Measurements from ENCODE around the gene NUP98. TPM values are rescaled to one million over a fixed set of nuclear protein-coding genes. Genes with fewer than 3 reads are reported as not detected.

The NUP98 gene
- total RNA-seq, 1 experiment from 2014 or later, result 98.4 TPM

DNA sequence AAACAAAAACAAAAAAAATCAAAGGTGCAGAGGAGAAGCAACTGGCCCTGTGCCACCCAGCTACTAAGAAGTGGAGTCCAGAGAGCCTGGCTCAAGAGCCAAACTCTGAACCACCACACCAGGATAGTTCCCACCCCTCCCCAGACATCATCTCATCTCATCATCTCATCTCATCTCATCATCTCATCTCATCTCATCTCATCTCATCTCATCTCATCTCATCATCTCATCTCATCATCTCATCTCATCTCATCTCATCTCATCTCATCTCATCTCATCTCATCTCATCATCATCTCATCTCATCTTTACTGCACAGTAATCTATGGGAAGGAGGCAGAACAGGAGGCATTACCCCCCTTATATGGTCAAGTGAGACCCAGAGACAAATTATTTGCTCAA is 134.5 kb downstream of the NUP98 start:
- TF ChIP-seq EGR1 (IDR thresholded peaks at IDR 0.05; ENCODE audit: low read depth) (no peak), CBX3 (IDR thresholded peaks at IDR 0.05; ENCODE audit: low read depth) (no peak), SP1 (IDR thresholded peaks at IDR 0.05; ENCODE audit: low read depth) (no peak)
- ChIA-PET CTCF (no interaction called here), POLR2A (no interaction called here), RAD21 (ENCODE audit: low non-redundant PET in 1 of 2, low total read pairs in 2 of 2, uncharacterized antibody in 2 of 2, unreplicated experiment in 2 of 2) (no interaction called here)
- Histone ChIP-seq H3K27ac (ENCODE audit: low read depth, low read length) (no peak overlapping the region), H3K9ac (ENCODE audit: low read length) (no peak overlapping the region), H4K20me1 (ENCODE audit: insufficient read depth) (no peaks in the 10 kb centered on the region), H3K79me2 (ENCODE audit: insufficient read depth, low read length) (no peaks in the 10 kb centered on the region), H3K36me3 (ENCODE audit: control insufficient read depth in 1 of 2, insufficient read depth in 2 of 2, low read length in 2 of 2) (no peaks in the 10 kb centered on the region; a peak in 1 of 4 replicates), H2AFZ (ENCODE audit: low read depth, low read length, poor library complexity, severe bottlenecking) (no peak overlapping the region), H3K9me2 (ENCODE audit: insufficient read depth) (no peaks in the 10 kb centered on the region), H3K4me1 (ENCODE audit: control insufficient read depth in 1 of 2, insufficient read depth in 2 of 2, low read length in 2 of 2) (no peaks in the 10 kb centered on the region), H3K4me2 (ENCODE audit: low read length) (no peak overlapping the region), H3K9me3 (ENCODE audit: control insufficient read depth in 1 of 2, insufficient read depth in 1 of 2, low read depth in 1 of 2, low read length in 2 of 2) (no peaks in the 10 kb centered on the region), H3K4me3 (replicated peaks in 1 of 2; ENCODE audit: low read depth in 1 of 2, low read length in 2 of 2) (no peak overlapping the region), H3K27me3 (ENCODE audit: insufficient read depth, low read length) (no peaks in the 10 kb centered on the region)
- DNase-seq (ENCODE audit: low read depth, low spot score) (no peak), ATAC-seq (no peak)
- intact Hi-C loops (cut with micrococcal nuclease), result no loop called here
- BruUV-seq (replicated peaks), result TSS peak; percentile 23

DNA sequence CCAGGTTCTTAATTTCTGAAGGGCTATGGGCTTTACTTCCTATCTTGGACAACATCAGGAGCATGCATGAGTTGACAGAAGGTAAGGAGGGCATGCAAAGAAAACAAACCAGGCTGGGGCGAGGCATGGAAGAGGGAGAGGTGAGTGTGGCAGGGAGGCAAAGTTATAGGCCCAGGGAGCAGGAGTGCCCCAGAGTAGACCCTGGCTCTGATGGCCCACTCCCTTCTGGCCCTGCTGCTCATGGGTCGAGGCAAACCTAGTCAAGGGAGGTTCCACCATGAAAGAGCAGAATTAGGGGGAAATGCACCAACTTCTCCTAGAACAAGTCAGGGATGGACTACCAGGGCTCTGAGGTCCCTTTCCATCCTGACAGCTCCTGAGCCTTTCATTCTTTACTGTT is 136.4 kb downstream of the NUP98 start:
- Histone ChIP-seq H3K36me3 (ENCODE audit: control insufficient read depth in 1 of 2, insufficient read depth in 2 of 2, low read length in 2 of 2) (no peaks in the 10 kb centered on the region), H3K27ac (ENCODE audit: low read depth, low read length) (no peak overlapping the region), H3K4me2 (ENCODE audit: low read length) (no peak overlapping the region), H3K9ac (ENCODE audit: low read length) (no peak overlapping the region), H3K79me2 (ENCODE audit: insufficient read depth, low read length) (no peaks in the 10 kb centered on the region), H3K9me2 (ENCODE audit: insufficient read depth) (no peaks in the 10 kb centered on the region), H3K4me1 (ENCODE audit: control insufficient read depth in 1 of 2, insufficient read depth in 2 of 2, low read length in 2 of 2) (no peaks in the 10 kb centered on the region), H3K9me3 (ENCODE audit: control insufficient read depth in 1 of 2, insufficient read depth in 1 of 2, low read depth in 1 of 2, low read length in 2 of 2) (no peaks in the 10 kb centered on the region), H3K27me3 (ENCODE audit: insufficient read depth, low read length) (no peaks in the 10 kb centered on the region), H2AFZ (ENCODE audit: low read depth, low read length, poor library complexity, severe bottlenecking) (no peak overlapping the region), H4K20me1 (ENCODE audit: insufficient read depth) (no peaks in the 10 kb centered on the region), H3K4me3 (replicated peaks in 1 of 2; ENCODE audit: low read depth in 1 of 2, low read length in 2 of 2) (no peak overlapping the region)
- BruUV-seq (replicated peaks), result no TSS peak
- ChIA-PET CTCF (no interaction called here), POLR2A (no interaction called here), RAD21 (ENCODE audit: low non-redundant PET in 1 of 2, low total read pairs in 2 of 2, uncharacterized antibody in 2 of 2, unreplicated experiment in 2 of 2) (no interaction called here)
- DNase-seq (ENCODE audit: low read depth, low spot score) (no peak), ATAC-seq (no peak)
- intact Hi-C loops (cut with micrococcal nuclease), result no loop called here
- TF ChIP-seq FOSL1 (IDR thresholded peaks at IDR 0.05; ENCODE audit: low read depth) (no peak), YY1 (IDR thresholded peaks at IDR 0.05; ENCODE audit: extremely low read depth, insufficient replicate concordance, low read depth, low read length) (no peak), RAD21 (IDR thresholded peaks at IDR 0.05; ENCODE audit: low read depth) (no peak), ZNF274 (IDR thresholded peaks at IDR 0.05; ENCODE audit: low read depth, low read length) (no peak), POLR2A (IDR thresholded peaks at IDR 0.05; ENCODE audit: borderline replicate concordance, extremely low read depth, insufficient read depth, insufficient read length) (no peak), SIN3A (IDR thresholded peaks at IDR 0.05; ENCODE audit: low read depth) (no peak), EGR1 (IDR thresholded peaks at IDR 0.05; ENCODE audit: low read depth) (no peak), ZFX (IDR thresholded peaks at IDR 0.05) (no peak), JUND (IDR thresholded peaks at IDR 0.05) (no peak), CBX3 (IDR thresholded peaks at IDR 0.05; ENCODE audit: low read depth) (no peak), EZH2 (IDR thresholded peaks at IDR 0.05) (no peak)
- TF ChIP-seq, protein P1, sequence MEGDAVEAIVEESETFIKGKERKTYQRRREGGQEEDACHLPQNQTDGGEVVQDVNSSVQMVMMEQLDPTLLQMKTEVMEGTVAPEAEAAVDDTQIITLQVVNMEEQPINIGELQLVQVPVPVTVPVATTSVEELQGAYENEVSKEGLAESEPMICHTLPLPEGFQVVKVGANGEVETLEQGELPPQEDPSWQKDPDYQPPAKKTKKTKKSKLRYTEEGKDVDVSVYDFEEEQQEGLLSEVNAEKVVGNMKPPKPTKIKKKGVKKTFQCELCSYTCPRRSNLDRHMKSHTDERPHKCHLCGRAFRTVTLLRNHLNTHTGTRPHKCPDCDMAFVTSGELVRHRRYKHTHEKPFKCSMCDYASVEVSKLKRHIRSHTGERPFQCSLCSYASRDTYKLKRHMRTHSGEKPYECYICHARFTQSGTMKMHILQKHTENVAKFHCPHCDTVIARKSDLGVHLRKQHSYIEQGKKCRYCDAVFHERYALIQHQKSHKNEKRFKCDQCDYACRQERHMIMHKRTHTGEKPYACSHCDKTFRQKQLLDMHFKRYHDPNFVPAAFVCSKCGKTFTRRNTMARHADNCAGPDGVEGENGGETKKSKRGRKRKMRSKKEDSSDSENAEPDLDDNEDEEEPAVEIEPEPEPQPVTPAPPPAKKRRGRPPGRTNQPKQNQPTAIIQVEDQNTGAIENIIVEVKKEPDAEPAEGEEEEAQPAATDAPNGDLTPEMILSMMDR (IDR thresholded peaks at IDR 0.05 in 2 of 3, conservative IDR thresholded peaks at IDR 0.05 in 1 of 3; ENCODE audit: borderline replicate concordance in 1 of 3, insufficient read depth in 1 of 3, low read depth in 2 of 3, low read length in 2 of 3), result no peak
- TF ChIP-seq, protein P2, sequence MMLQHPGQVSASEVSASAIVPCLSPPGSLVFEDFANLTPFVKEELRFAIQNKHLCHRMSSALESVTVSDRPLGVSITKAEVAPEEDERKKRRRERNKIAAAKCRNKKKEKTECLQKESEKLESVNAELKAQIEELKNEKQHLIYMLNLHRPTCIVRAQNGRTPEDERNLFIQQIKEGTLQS (IDR thresholded peaks at IDR 0.05), result no peak
- TF ChIP-seq, protein P3, sequence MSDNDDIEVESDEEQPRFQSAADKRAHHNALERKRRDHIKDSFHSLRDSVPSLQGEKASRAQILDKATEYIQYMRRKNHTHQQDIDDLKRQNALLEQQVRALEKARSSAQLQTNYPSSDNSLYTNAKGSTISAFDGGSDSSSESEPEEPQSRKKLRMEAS (IDR thresholded peaks at IDR 0.05), result no peak
- TF ChIP-seq, protein P4, sequence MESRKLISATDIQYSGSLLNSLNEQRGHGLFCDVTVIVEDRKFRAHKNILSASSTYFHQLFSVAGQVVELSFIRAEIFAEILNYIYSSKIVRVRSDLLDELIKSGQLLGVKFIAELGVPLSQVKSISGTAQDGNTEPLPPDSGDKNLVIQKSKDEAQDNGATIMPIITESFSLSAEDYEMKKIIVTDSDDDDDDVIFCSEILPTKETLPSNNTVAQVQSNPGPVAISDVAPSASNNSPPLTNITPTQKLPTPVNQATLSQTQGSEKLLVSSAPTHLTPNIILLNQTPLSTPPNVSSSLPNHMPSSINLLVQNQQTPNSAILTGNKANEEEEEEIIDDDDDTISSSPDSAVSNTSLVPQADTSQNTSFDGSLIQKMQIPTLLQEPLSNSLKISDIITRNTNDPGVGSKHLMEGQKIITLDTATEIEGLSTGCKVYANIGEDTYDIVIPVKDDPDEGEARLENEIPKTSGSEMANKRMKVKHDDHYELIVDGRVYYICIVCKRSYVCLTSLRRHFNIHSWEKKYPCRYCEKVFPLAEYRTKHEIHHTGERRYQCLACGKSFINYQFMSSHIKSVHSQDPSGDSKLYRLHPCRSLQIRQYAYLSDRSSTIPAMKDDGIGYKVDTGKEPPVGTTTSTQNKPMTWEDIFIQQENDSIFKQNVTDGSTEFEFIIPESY (IDR thresholded peaks at IDR 0.05; ENCODE audit: extremely low read depth, insufficient replicate concordance, low read length), result no peak

All from HCT116 (cell line).